GM06990 (cell line): ENCODE results near the gene HES4.
"Not testable (repeated sequence)": the region's sequence is repeated elsewhere in the genome, so short reads cannot be mapped to it uniquely, and the experiment has no call there.

ENCODE experiments used
- DNase-seq: peaks from one replicate; pipeline ENCODE4 v3.0.0-alpha.2; 2011; ENCODE audit not compliant: insufficient read length; ENCODE audit errors: extremely low read depth
- H3K27me3 ChIP-seq: replicated peaks from 2 replicates; pipeline ENCODE4 v1.6.0; 2011; ENCODE audit warnings: low read length; ENCODE audit not compliant: control insufficient read depth, insufficient read depth
- H3K36me3 ChIP-seq: 2 replicates; pipeline ENCODE4 v1.5.1; 2011; ENCODE audit warnings: low read length; ENCODE audit not compliant: control insufficient read depth, insufficient read depth
- H3K4me3 ChIP-seq: replicated peaks from 2 replicates; pipeline ENCODE4 v1.5.1; 2011; ENCODE audit warnings: low read depth, mild to moderate bottlenecking, control low read depth, low read length
- TF ChIP-seq, protein P1 (sequence below): IDR thresholded peaks from 2 replicates; pipeline ENCODE4 v1.5.1; 2011; ENCODE audit warnings: low read length, control low read depth, mild to moderate bottlenecking, inconsistent platforms; ENCODE audit not compliant: insufficient read depth, poor library complexity, severe bottlenecking

Gene HES4

GRCh38 chr1:1021010-1021919, 21.4 kb upstream of the HES4 start:
- Histone ChIP-seq H3K36me3 (no peaks in the 10 kb centered on the region), H3K27me3 (no peaks in the 10 kb centered on the region), H3K4me3 (peak overlapping the region; percentile 71)
- TF ChIP-seq, protein P1, sequence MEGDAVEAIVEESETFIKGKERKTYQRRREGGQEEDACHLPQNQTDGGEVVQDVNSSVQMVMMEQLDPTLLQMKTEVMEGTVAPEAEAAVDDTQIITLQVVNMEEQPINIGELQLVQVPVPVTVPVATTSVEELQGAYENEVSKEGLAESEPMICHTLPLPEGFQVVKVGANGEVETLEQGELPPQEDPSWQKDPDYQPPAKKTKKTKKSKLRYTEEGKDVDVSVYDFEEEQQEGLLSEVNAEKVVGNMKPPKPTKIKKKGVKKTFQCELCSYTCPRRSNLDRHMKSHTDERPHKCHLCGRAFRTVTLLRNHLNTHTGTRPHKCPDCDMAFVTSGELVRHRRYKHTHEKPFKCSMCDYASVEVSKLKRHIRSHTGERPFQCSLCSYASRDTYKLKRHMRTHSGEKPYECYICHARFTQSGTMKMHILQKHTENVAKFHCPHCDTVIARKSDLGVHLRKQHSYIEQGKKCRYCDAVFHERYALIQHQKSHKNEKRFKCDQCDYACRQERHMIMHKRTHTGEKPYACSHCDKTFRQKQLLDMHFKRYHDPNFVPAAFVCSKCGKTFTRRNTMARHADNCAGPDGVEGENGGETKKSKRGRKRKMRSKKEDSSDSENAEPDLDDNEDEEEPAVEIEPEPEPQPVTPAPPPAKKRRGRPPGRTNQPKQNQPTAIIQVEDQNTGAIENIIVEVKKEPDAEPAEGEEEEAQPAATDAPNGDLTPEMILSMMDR = no peak
- no peak for DNase-seq

DNA sequence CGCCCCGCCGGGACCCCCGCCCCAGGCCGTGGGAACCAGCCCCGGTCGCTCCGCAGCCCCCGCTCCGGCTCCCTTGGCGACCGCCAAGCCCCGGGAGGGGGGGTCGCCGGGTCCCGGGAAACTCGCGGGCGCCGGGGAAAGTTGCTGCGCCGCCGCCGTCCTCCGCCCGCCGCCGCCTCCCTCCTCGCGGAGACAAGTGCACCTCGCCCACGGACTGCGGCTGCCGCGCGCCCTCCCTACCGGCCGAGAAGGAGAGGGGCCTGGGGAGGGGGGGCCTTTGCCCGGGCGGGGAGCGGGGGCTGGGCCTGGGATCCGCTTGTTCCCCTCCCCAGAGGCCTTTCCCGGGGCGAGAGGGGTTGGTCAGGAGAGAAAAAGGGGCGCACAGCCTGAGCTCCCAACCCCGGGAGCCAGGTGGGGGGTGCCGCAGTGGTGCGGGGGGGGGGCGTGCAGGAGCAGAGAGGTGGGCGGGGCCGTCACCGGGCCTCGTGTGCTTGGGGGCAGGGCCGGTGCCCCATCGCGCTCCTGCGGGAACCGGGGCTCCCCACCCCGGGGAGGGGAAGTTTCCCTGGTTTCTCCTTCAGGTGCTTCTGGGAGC, 20.6 kb upstream of the HES4 start:
- TF ChIP-seq, protein P1 = no peak
- Histone ChIP-seq H3K4me3 (peak overlapping the region; percentile 71), H3K36me3 (no peaks in the 10 kb centered on the region), H3K27me3 (no peaks in the 10 kb centered on the region)
- no peak for DNase-seq

- Histone ChIP-seq H3K27me3 (no peaks in the 10 kb centered on the region), H3K36me3 (no peaks in the 10 kb centered on the region), H3K4me3 (peak within 1 kb of the TSS; percentile 71)
- TF ChIP-seq, protein P1 = no peak
- DNase-seq = no peak
Observed at GRCh38 chr1:1020000-1020404, 20.1 kb upstream of the HES4 start, which contains the start of gene AGRN. Gene AGRN, plus strand, starts transcription at chr1:1020120. Its CDS starts 53 bp downstream, at chr1:1020173.

- Histone ChIP-seq H3K27me3 (no peaks in the 10 kb centered on the region), H3K4me3 (peak overlapping the region; percentile 58), H3K36me3 (no peaks in the 10 kb centered on the region)
- DNase-seq = peak; percentile 83
- TF ChIP-seq, protein P1 = peak; percentile 59
Observed at GRCh38 chr1:1019122-1019999, 19.5 kb upstream of the HES4 start.

DNA sequence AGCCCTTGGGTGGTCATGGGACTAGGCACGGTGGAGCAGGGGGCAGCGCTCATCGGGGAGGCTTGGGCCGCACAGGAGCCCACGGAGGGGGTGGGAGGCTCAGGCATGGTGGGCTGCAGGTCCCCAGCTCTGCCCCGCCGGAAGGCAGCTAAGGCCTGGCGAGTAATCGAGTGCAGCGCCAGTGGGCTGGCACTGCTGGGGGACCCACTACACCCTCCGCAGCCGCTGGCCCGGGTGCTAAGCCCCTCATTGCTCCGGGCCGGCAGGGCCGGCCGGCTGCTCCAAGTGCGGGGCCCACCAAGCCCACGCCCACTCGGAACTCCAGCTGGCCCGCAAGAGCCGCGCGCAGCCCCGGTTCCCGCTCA, 18.4 kb upstream of the HES4 start:
- not testable (repeated sequence) for H3K27me3 ChIP-seq, DNase-seq, H3K4me3 ChIP-seq, H3K36me3 ChIP-seq

DNA sequence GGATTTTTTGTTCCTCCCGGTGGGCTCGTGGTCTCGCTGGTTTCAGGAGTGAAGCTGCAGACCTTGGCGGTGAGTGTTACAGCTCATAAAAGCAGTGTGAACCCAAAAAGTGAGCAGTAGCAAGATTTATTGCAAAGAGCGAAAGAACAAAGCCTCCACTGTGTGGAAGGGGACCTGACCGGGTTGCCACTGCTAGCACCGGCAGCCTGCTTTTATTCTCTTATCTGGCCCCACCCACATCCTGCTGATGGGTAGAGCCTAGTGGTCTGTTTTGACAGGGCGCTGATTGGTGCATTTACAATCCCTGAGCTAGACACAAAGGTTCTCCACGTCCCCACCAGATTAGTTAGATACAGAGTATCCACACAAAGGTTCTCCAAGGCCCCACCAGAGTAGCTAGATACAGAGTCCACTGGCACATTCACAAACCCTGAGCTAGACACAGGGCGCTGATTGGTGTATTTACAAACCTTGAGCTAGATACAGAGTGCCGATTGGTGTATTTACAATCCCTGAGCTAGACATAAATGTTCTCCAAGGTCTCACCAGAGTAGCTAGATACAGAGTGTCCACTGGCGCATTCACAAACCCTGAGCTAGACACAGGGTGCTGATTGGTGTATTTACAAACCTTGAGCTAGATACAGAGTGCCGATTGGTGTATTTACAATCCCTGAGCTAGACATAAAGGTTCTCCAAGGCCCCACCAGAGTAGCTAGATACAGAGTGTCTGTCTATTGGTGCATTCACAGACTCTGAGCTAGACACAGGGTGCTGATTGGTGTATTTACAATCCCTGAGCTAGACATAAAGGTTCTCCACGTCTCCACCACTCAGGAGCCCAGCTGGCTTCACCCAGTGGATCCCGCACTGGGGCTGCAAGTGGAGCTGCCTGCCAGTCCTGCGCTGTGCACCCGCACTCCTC, 17.8 kb upstream of the HES4 start:
- H3K27me3 ChIP-seq, H3K4me3 ChIP-seq, DNase-seq, H3K36me3 ChIP-seq: not testable (repeated sequence)
